ENCODE data around the gene PSMC3. TPM values are rescaled to one million over a fixed set of nuclear protein-coding genes. Genes with fewer than 3 reads are reported as not detected.

PSMC3 gene
- total and polyA plus RNA-seq, 10 donors, result 59.7 to 105 (median 71.7) TPM

DNA sequence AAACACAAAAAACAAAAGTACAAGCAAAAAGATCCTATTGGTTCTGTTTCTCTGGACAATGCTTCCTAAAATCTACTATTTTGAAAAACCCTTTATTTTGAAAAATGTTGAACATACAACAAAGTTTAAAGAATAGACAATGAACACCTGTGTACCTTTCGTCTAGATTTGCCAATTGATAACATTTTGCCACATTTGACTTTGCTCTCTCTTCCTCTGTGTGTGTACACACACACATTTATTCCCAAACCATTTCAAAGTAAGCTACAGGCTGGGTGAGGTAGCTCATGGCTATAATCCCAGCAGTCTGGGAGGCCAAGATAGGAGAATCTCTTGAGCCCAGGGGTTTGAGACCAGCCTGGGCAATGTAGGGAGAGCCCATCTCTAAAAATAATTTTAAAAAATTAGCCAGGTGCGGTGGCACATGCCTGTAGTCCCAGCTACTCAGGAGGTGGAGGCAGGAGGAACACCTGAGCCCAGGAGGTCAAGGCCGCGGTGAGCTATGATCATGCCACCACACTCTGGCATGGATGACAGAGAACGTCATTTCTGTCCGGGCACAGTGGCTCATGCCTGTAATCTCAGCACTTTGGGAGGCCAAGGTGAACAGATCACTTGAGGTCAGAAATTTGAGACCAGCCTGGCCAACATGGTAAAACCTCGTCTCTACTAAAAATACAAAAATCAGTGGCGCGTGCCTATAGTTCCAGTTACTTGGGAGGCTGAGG is 5.3 kb upstream of the PSMC3 start:
- no peak overlapping the region for H3K27ac ChIP-seq
- WGBS, 5 donors, result 91 to 95% (median 92%) methylated on average over 9 of the region's 9 CpGs
- TF ChIP-seq POLR2AphosphoS5 (IDR thresholded peaks at IDR 0.05), result no peak
- TF ChIP-seq POLR2A (IDR thresholded peaks at IDR 0.05), result no peak
- TF ChIP-seq, protein P1, sequence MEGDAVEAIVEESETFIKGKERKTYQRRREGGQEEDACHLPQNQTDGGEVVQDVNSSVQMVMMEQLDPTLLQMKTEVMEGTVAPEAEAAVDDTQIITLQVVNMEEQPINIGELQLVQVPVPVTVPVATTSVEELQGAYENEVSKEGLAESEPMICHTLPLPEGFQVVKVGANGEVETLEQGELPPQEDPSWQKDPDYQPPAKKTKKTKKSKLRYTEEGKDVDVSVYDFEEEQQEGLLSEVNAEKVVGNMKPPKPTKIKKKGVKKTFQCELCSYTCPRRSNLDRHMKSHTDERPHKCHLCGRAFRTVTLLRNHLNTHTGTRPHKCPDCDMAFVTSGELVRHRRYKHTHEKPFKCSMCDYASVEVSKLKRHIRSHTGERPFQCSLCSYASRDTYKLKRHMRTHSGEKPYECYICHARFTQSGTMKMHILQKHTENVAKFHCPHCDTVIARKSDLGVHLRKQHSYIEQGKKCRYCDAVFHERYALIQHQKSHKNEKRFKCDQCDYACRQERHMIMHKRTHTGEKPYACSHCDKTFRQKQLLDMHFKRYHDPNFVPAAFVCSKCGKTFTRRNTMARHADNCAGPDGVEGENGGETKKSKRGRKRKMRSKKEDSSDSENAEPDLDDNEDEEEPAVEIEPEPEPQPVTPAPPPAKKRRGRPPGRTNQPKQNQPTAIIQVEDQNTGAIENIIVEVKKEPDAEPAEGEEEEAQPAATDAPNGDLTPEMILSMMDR (IDR thresholded peaks at IDR 0.05 in 8 of 11, conservative IDR thresholded peaks at IDR 0.05 in 3 of 11), result no peak
- no peaks in the 10 kb centered on the region for H3K27me3 ChIP-seq (replicated peaks in 1 of 7)
- no peak for DNase-seq
- intact Hi-C loops (cut with DNase I; ENCODE audit: low total_unique reads), result no loop called here
- no peaks in the 10 kb centered on the region for H3K9me3 ChIP-seq
- no peak overlapping the region for H3K4me3 ChIP-seq
- H3K4me1 ChIP-seq, result peaks cover 0 to 8% (median 4%) of the 10 kb centered on the region in 6 donors
- H3K36me3 ChIP-seq, result no peaks in the 10 kb centered on the region

DNA sequence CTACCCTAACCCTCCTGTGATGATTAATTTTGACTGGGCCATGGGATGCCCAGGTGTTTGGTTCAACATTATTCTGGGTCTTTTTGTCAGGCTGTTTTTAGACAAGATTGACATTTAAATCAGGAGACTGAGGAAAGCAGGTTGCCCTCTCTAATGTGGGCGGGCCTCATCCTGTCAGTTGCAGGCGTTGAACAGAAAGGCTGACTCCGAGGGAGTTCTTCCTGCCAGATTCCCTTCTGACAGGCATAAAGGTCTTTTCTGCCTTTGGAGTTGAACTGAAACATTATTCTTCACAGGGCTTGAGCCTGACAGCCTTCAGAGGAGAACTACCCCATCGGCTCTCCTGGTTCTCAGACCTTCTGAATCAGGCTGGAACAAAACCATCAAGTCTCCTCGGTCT is 4.3 kb upstream of the PSMC3 start:
- H3K27ac ChIP-seq, result no peak overlapping the region
- TF ChIP-seq, protein P1 (IDR thresholded peaks at IDR 0.05 in 8 of 11, conservative IDR thresholded peaks at IDR 0.05 in 3 of 11), result no peak
- TF ChIP-seq POLR2A (IDR thresholded peaks at IDR 0.05) (no peak), POLR2AphosphoS5 (IDR thresholded peaks at IDR 0.05) (no peak)
- H3K4me1 ChIP-seq, result peaks cover under 1 to 12% (median 6%) of the 10 kb centered on the region in 6 donors
- H3K36me3 ChIP-seq, result no peaks in the 10 kb centered on the region
- H3K4me3 ChIP-seq, result no peak overlapping the region
- no peaks in the 10 kb centered on the region for H3K9me3 ChIP-seq
- intact Hi-C loops (cut with DNase I; ENCODE audit: low total_unique reads), result no loop called here
- 52 to 70% (median 62%) methylated on average over 5 of the region's 5 CpGs for WGBS, 5 donors
- no peaks in the 10 kb centered on the region for H3K27me3 ChIP-seq (replicated peaks in 1 of 7)
- no peak for DNase-seq

DNA sequence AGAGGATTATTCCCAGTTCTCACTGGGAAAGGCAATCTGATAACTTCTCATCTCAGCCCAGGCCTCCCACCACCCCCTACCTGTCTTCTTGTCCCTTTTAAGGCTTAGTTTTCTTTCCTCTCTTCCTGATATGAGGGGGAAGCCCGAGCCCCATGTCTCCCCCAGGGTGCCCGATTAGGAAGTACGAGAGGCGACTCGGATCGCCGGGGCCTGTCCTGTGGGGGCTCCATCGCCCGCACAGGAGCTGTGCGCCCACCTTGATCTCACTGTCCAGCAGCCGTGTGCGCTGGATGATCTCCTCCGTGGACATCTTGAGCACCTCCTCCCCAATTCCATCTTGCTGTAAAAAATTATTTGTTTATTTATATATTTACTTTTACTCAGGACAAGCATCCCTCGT is 628 bp downstream of the PSMC3 start:
- peaks cover 8 to 47% (median 42%) of the 10 kb centered on the region in 6 donors for H3K36me3 ChIP-seq
- TF ChIP-seq POLR2A (IDR thresholded peaks at IDR 0.05), result no peak
- TF ChIP-seq POLR2AphosphoS5 (IDR thresholded peaks at IDR 0.05), result no peak
- TF ChIP-seq, protein P1 (IDR thresholded peaks at IDR 0.05 in 8 of 11, conservative IDR thresholded peaks at IDR 0.05 in 3 of 11), result no peak
- H3K9me3 ChIP-seq, result no peaks in the 10 kb centered on the region
- H3K27me3 ChIP-seq (replicated peaks in 1 of 7), result no peaks in the 10 kb centered on the region
- H3K4me3 ChIP-seq, result peak overlapping the region; percentile 58 to 94 (median 90)
- intact Hi-C loops (cut with DNase I; ENCODE audit: low total_unique reads), result no loop called here
- 0 to 2% (median 1%) methylated on average over 14 of the region's 14 CpGs for WGBS, 5 donors
- no peak for DNase-seq
- peaks cover 11 to 30% (median 20%) of the 10 kb centered on the region in 6 donors for H3K4me1 ChIP-seq
- peak overlapping the region; percentile 55 to 94 (median 92) for H3K27ac ChIP-seq

GRCh38 chr11:47418454-47419259 is 7.6 kb downstream of the PSMC3 start:
- H3K27me3 ChIP-seq (replicated peaks in 1 of 7), result no peaks in the 10 kb centered on the region
- TF ChIP-seq, protein P1 (IDR thresholded peaks at IDR 0.05 in 8 of 11, conservative IDR thresholded peaks at IDR 0.05 in 3 of 11), result no peak
- peak; percentile 25 to 66 (median 53) for TF ChIP-seq POLR2AphosphoS5 (IDR thresholded peaks at IDR 0.05)
- no peak for TF ChIP-seq POLR2A (IDR thresholded peaks at IDR 0.05)
- WGBS, 5 donors, result 90 to 93% (median 92%) methylated on average over 19 to 23 of the region's 23 CpGs
- H3K9me3 ChIP-seq, result no peaks in the 10 kb centered on the region
- no peak for DNase-seq
- H3K36me3 ChIP-seq, result peaks cover 0 to 100% (median 84%) of the 10 kb centered on the region in 6 donors
- no peak overlapping the region for H3K4me3 ChIP-seq
- intact Hi-C loops (cut with DNase I; ENCODE audit: low total_unique reads), result no loop called here
- peak overlapping the region in 1 of 8 donors; percentile 5 for H3K27ac ChIP-seq
- H3K4me1 ChIP-seq, result peaks cover 0 to 19% (median 7%) of the 10 kb centered on the region in 6 donors

Data from spleen (tissue), 11 donors.